Ishikawa (cell line): ENCODE measurements around the gene SPATA1.
A peak's percentile ranks its signal among the peaks of the same experiment; 100 is the strongest.

Experiments
- CREB1 ChIP-seq: IDR thresholded peaks from 2 replicates; pipeline ENCODE4 v1.6.1; 2012; ENCODE audit warnings: low read depth
- EP300 ChIP-seq: IDR thresholded peaks from 2 replicates; pipeline ENCODE4 v1.6.1; 2012; ENCODE audit warnings: borderline replicate concordance
- MAX ChIP-seq: IDR thresholded peaks from 2 replicates; pipeline ENCODE4 v1.6.1; 2012
- RAD21 ChIP-seq: IDR thresholded peaks from 2 replicates; pipeline ENCODE4 v1.6.1; 2012; ENCODE audit warnings: low read depth
- REST ChIP-seq: IDR thresholded peaks from 2 replicates; pipeline ENCODE4 v1.6.1; 2012; ENCODE audit warnings: low read depth, mild to moderate bottlenecking
- TAF1 ChIP-seq: IDR thresholded peaks from 2 replicates; pipeline ENCODE4 v1.6.1; 2012; ENCODE audit warnings: low read depth, mild to moderate bottlenecking
- YY1 ChIP-seq: IDR thresholded peaks from 2 replicates; pipeline ENCODE4 v1.6.1; 2012; ENCODE audit warnings: low read depth

GRCh38 chr1:84506002-84506728, at the start of gene SPATA1, which contains the start of gene GNG5:
- TF ChIP-seq MAX: peak; percentile 42
- TF ChIP-seq CREB1: no peak
- TF ChIP-seq REST: no peak
- no peak for TF ChIP-seq YY1
- TF ChIP-seq TAF1: peak; percentile 50; the same call in 1 of the 2 replicates
- TF ChIP-seq EP300: 0 out of 2 replicates have a peak, but pooled peaks have one; percentile 14
- TF ChIP-seq RAD21: no peak
